Subcutaneous abdominal adipose tissue (tissue), 5 donors: ENCODE measurements around the gene PARD3B.

Source experiments
- H3K27ac ChIP-seq: one replicate; pipeline ENCODE4 v1.7.0; 2013; ENCODE audit warnings: low read depth, mild to moderate bottlenecking, inconsistent platforms, low read length, moderate library complexity
- H3K27me3 ChIP-seq, 5 donors: one replicate each; pipeline ENCODE4 v1.7.0; 2013; ENCODE audit warnings: low read length in 5 of 5, inconsistent platforms in 1 of 5; ENCODE audit not compliant: control insufficient read depth in 5 of 5, insufficient read depth in 4 of 5
- H3K36me3 ChIP-seq, 5 donors: one replicate each; pipeline ENCODE4 v1.7.0; 2013; ENCODE audit warnings: low read length in 5 of 5; ENCODE audit not compliant: control insufficient read depth in 5 of 5, insufficient read depth in 5 of 5
- H3K4me1 ChIP-seq, 5 donors: one replicate each; pipeline ENCODE4 v1.7.0; 2013; ENCODE audit warnings: low read length in 5 of 5, mild to moderate bottlenecking in 3 of 5, moderate library complexity in 1 of 5; ENCODE audit not compliant: control insufficient read depth in 5 of 5, insufficient read depth in 5 of 5
- H3K4me3 ChIP-seq, 5 donors: one replicate each; pipeline ENCODE4 v1.7.0; 2013; ENCODE audit warnings: low read length in 5 of 5, low read depth in 1 of 5
- H3K9ac ChIP-seq, 5 donors: one replicate each; pipeline ENCODE4 v1.7.0; 2013; ENCODE audit warnings: low read length in 5 of 5, mild to moderate bottlenecking in 4 of 5, moderate library complexity in 3 of 5
- H3K9me3 ChIP-seq, 5 donors: one replicate each; pipeline ENCODE4 v1.7.0; 2013; ENCODE audit warnings: low read length in 5 of 5; ENCODE audit not compliant: control insufficient read depth in 5 of 5
- donor health status: healthy.
- donor health status: healthy.
- donor health status: healthy.
- donor health status: healthy.
- donor health status: healthy.

The PARD3B gene

DNA sequence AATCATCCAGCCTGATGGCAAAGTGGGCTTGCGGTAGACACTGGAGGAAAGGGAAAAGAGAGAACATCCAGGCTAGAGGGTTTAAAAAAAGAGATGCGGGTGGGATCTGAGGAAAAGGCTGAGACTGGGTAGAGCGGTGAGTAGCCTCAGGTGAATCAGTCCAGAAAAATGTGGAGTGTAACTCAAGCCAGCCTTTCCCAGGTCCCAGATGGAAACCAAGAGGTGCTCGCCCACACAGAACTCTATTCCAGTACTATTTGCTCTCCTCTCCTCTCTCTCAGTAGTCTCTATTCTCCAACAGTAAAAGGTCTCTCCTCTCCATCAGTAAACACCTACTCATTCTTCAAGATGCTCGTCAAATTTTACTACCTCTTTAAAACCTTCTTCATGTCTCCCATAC is 1098.7 kb downstream of the PARD3B start:
- Histone ChIP-seq H3K36me3 (no peaks in the 10 kb centered on the region), H3K27me3 (peaks cover 0 to 4% (median 0%) of the 10 kb centered on the region in 5 donors), H3K9me3 (peaks cover 4 to 7% (median 5%) of the 10 kb centered on the region in 5 donors), H3K27ac (no peak overlapping the region), H3K4me1 (no peaks in the 10 kb centered on the region), H3K4me3 (no peak overlapping the region), H3K9ac (no peak overlapping the region)

DNA sequence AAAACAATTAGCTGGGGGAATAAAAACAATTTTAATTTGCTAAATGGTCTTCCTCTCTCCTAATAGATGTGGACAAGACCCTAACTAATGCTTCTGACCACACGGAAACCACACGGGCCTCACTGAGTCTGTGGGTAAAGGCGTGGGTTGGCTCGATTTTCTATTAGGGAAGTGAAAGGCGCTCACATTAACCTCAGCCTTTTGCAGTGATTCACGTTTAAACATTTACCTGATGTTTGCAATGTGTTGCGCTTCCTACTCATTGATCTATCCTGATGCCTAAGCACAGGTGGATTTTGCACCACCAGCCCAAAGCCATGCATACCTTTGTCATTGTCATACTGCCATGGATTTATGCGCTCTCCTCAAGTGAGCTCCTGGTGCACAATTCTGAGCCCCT is 1101.4 kb downstream of the PARD3B start:
- H3K27me3 ChIP-seq: peaks cover 0 to 4% (median 0%) of the 10 kb centered on the region in 5 donors
- no peaks in the 10 kb centered on the region for H3K4me1 ChIP-seq
- H3K9ac ChIP-seq: no peak overlapping the region
- no peaks in the 10 kb centered on the region for H3K36me3 ChIP-seq
- H3K9me3 ChIP-seq: no peaks in the 10 kb centered on the region
- no peak overlapping the region for H3K4me3 ChIP-seq
- H3K27ac ChIP-seq: no peak overlapping the region

DNA sequence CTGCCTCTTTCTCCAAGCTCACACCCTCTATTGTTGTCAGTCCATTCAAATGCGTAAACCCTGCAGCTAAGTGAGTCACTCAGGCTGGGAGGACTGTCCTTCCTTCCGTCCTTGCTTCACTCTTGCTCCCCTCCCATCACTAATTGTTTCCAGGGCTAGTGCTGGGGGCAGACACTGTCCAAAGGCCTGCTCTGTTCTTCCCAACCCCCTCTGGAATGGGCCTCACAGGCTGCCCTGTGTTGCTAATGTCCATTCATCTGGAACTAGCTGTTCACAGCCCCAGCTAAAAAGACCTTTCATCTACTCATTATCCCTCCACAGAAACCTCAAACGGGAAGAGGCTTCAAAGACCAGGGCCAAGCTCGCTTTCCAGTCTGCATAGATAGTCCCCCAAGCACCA is 1105.2 kb downstream of the PARD3B start:
- no peak overlapping the region for H3K9ac ChIP-seq
- H3K9me3 ChIP-seq: no peaks in the 10 kb centered on the region
- peaks cover 0 to 6% (median 0%) of the 10 kb centered on the region in 5 donors for H3K4me1 ChIP-seq
- H3K27me3 ChIP-seq: no peaks in the 10 kb centered on the region
- no peak overlapping the region for H3K4me3 ChIP-seq
- H3K27ac ChIP-seq: no peak overlapping the region
- H3K36me3 ChIP-seq: no peaks in the 10 kb centered on the region

DNA sequence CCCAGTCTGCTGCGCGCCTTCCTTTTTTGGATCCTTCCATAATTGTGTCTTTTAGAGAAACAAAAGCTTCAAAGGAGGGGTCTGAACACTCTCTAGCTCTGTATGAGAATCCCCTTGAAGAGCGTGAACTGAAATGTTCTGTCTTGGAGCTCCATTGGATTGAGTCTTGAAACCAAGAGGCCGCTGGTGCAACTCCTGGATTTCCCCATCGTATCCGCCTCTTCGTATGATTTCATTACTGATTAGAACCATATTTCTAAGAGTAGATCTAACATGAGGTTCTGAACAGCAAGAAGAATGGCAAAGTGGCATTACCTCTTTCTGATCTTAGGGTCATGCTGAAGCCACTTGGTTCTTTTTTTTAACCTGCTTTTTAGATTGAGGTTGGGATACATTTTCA is 1105.7 kb downstream of the PARD3B start:
- Histone ChIP-seq H3K27me3 (no peaks in the 10 kb centered on the region), H3K9ac (no peak overlapping the region), H3K27ac (no peak overlapping the region), H3K4me3 (no peak overlapping the region), H3K4me1 (peaks cover 0 to 10% (median 2%) of the 10 kb centered on the region in 5 donors), H3K36me3 (no peaks in the 10 kb centered on the region), H3K9me3 (no peaks in the 10 kb centered on the region)

DNA sequence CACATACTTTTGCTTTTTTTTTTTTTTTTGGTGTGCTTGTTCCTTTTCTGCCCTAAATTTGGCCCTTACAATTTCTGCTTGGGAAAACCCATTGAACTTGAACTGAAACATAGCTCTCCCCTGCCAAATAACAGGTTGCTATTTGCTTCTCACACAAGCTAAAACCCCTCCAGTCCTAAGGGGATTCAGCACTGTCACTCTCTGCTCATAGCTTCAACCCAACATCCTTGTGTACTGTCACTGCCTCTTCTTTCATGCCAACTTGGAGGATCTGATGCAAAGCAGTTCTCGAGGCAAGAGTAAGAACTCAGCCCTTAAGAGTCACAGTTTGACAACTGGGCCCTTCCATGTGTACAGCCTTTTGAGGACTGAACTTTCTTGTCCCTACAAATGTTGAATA is 1106.4 kb downstream of the PARD3B start:
- Histone ChIP-seq H3K4me1 (peaks cover 0 to 17% (median 9%) of the 10 kb centered on the region in 5 donors), H3K27me3 (no peaks in the 10 kb centered on the region), H3K27ac (no peak overlapping the region), H3K9me3 (no peaks in the 10 kb centered on the region), H3K36me3 (no peaks in the 10 kb centered on the region), H3K9ac (no peak overlapping the region), H3K4me3 (no peak overlapping the region)

DNA sequence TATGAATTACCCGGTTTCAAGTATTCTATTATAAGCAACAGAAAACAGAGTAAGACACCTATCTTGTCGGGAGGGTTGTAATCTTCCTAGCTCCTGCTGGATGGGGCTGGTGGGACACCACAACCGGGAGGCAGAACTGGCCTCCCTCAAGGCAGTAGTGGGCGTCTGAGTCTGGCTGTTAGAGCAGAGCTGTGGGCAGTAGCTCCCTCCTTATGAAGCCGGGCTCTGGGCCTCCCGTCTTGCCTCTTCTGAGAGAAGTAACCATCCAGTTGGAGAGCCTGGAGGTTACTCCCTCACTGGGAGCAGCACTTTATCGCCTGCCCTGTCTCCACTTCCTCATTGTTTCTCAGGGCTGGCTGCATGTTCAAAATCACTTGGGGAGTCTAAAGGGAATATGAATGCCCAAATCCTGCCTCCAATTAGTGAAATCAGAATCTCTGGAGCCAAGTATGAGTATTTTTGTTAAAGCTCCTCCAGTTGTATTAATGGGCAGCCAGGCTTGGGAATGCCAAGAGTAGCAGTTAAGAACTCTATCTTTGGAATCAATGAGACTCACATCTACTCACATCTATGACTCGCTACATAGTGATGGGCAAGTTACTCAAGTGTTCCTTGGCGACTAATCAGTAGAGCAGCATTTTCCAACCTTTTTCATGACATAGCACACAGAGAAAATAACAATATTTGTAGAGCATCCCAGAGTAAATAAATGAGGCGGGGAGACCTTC is 1109.8 kb downstream of the PARD3B start:
- Histone ChIP-seq H3K4me3 (no peak overlapping the region), H3K9ac (no peak overlapping the region)

DNA sequence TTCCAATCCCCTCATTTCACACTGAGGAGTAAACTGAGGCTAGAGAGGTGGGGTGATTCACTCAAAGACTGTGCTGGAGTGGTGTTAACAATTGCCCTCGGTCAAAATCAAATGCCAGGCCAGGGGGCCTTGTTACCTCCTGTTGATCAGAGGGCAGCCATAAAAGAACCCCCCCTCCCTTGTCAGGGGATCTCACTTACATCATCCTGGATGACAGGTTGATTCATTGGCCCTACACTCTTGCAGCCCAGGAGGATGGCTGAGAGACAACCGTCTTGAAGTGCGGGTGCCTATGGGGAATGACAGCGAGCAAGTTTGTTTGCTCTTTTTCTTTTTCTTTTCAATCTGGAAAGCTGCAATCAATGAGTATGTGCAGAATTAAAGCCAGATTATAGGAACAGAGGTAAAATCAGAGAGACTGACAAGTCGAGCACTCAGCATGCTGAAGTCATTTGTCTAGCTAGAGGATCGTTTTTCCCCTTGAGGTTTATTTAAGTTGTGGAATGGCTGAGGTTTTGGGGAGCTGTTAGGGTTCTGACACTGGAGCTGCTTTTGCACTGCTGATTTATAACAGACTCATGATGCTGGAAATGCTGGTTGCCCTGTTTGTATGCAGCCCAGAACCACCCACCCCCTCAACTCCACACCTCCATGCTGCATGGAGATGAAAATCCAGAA is 1110.6 kb downstream of the PARD3B start:
- H3K4me3 ChIP-seq: no peak overlapping the region
- no peak overlapping the region for H3K9ac ChIP-seq
- H3K9me3 ChIP-seq: no peaks in the 10 kb centered on the region
- H3K36me3 ChIP-seq: no peaks in the 10 kb centered on the region
- H3K4me1 ChIP-seq: peaks cover 4 to 40% (median 26%) of the 10 kb centered on the region in 5 donors
- no peak overlapping the region for H3K27ac ChIP-seq
- no peaks in the 10 kb centered on the region for H3K27me3 ChIP-seq

More for the DNA sequence above, 1109.8 kb downstream of the PARD3B start:
- Histone ChIP-seq H3K4me1 (peaks cover 4 to 32% (median 18%) of the 10 kb centered on the region in 5 donors), H3K27me3 (no peaks in the 10 kb centered on the region), H3K36me3 (no peaks in the 10 kb centered on the region), H3K27ac (no peak overlapping the region), H3K9me3 (no peaks in the 10 kb centered on the region)

DNA sequence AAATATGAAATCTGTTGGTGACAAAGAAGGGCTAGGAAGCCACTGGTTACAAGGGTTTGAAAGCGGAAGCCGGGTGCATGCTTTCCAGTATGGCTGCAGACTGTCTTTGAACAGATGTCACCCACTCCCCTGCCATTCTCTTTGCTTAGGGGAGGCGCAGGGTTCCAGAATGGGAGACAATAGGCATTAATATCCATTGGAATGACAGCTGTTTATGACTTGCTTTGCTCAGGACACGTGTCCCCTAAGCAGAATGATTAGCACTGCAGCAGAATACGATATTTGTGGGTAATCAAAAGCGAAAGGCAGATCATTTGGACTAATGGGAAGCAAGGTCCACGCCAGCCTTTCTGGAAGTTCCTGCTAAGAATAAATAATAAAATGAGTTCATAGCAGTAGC is 1111.2 kb downstream of the PARD3B start:
- Histone ChIP-seq H3K36me3 (no peaks in the 10 kb centered on the region), H3K4me1 (peaks cover 4 to 43% (median 26%) of the 10 kb centered on the region in 5 donors), H3K9ac (no peak overlapping the region), H3K9me3 (no peaks in the 10 kb centered on the region), H3K27me3 (no peaks in the 10 kb centered on the region), H3K27ac (no peak overlapping the region), H3K4me3 (no peak overlapping the region)

DNA sequence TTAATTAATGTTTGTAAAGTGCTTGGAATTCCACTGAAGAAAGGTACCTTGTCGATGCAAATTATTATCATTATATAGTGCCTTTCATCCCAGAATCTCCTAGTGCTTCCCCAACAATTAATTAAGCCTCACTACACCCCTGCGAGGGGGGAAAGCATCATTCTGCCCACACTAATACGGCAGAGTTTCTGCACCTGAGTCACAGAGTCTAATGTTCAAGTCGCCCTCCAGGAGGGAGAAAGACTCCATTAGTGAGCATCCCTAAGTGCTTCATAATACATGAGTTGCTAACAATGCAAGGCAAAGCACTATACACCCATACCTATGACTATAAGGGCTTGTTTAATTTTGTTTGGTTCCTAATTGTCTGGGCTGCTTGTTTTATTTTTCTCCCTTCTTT is 1111.7 kb downstream of the PARD3B start:
- Histone ChIP-seq H3K27ac (no peak overlapping the region), H3K9ac (no peak overlapping the region), H3K36me3 (no peaks in the 10 kb centered on the region), H3K4me1 (peaks cover 4 to 43% (median 26%) of the 10 kb centered on the region in 5 donors), H3K4me3 (no peak overlapping the region), H3K9me3 (peaks cover 0 to under 1% (median 0%) of the 10 kb centered on the region in 5 donors), H3K27me3 (no peaks in the 10 kb centered on the region)

DNA sequence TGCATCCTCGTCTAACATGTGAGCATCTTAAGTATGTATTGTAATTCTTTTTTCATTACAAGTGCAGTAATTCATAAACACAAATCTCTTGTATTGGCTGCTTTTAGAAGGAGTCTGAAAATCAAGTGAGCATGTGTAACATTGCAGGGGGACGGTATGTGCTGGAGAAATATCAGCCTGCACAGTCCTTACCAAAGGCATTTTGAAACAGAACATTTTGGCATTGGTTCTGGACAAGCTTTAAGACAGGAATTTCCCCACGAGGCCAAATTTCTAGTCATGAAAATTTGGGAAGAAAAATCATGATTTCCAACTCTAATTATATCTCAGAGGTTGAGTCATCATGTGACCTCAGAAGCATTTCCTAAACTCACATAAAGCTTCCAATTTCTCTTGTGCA is 1112.3 kb downstream of the PARD3B start:
- Histone ChIP-seq H3K36me3 (no peaks in the 10 kb centered on the region), H3K27ac (no peak overlapping the region), H3K9ac (no peak overlapping the region), H3K27me3 (no peaks in the 10 kb centered on the region), H3K9me3 (peaks cover 0 to 3% (median 0%) of the 10 kb centered on the region in 5 donors), H3K4me1 (peaks cover 4 to 43% (median 26%) of the 10 kb centered on the region in 5 donors), H3K4me3 (no peak overlapping the region)
